HCT116 (cell line): ENCODE results near the gene TFAP2D. TPM values are rescaled to one million over a fixed set of nuclear protein-coding genes. Genes with fewer than 3 reads are reported as not detected.

Source experiments
- ATAC-seq: fragments of 200-7000 bp; cut with Tn5 transposase; 2 replicates; pipeline ENCODE4 v1.9.1; 2020; ENCODE audit warnings: mild to moderate bottlenecking, moderate library complexity
- BruUV-seq: library from RNA; stranded (reverse); fragments of 400-500 nt; replicated peaks from 2 replicates; lab custom pipeline; 2021; lab: Mats Ljungman, UMichigan
- CTCF ChIA-PET: fragments of 300-600 bp; sonication (Branson Sonifier 250); formaldehyde crosslinking; loops from one replicate; lab custom pipeline; 2021; ENCODE audit warnings: antibody characterized with exemption; lab: Charles Lee
- POLR2A ChIA-PET: fragments of 300-600, 350-600 bp; sonication (Branson Sonifier 250); formaldehyde crosslinking; loops from one replicate; lab custom pipeline; 2021; ENCODE audit warnings: antibody characterized with exemption; lab: Charles Lee
- RAD21 ChIA-PET, 2 experiments: fragments of 300-600 bp; sonication (Branson Sonifier 250); formaldehyde crosslinking; loops; one replicate each; lab custom pipeline; 2023; ENCODE audit warnings: low total read pairs in 2 of 2; ENCODE audit not compliant: uncharacterized antibody in 2 of 2, unreplicated experiment in 2 of 2, low non-redundant PET in 1 of 2; lab: Charles Lee
- DNase-seq: peaks from one replicate; pipeline ENCODE4 v3.0.0-alpha.2; 2010; ENCODE audit warnings: low read depth, low spot score
- H2AFZ ChIP-seq: fragments of 200-600 bp; shearing (Covaris generic), sonication (generic); 2 replicates; pipeline ENCODE4 v1.6.1; 2017; ENCODE audit warnings: low read depth, mixed run types, mixed read lengths, antibody characterized with exemption, low read length; ENCODE audit not compliant: poor library complexity, severe bottlenecking
- H3K27ac ChIP-seq: 2 replicates; pipeline ENCODE4 v1.5.1; 2012; ENCODE audit warnings: low read depth, low read length
- H3K27me3 ChIP-seq: fragments of 200-600 bp; sonication (generic); 2 replicates; pipeline ENCODE4 v1.6.1; 2016; ENCODE audit warnings: mixed run types, low read length, mixed read lengths; ENCODE audit not compliant: insufficient read depth
- H3K36me3 ChIP-seq, 2 experiments: fragments of 200-500 bp in 1 of 2; fragments of 200-600 bp in 1 of 2; sonication (Bioruptor generic) in 1 of 2; sonication (generic) in 1 of 2; 2 replicates each; pipeline versions ENCODE4 v1.5.1 to v1.6.1; 2014 to 2016; ENCODE audit warnings: low read length in 2 of 2, inconsistent platforms in 1 of 2, mixed read lengths in 1 of 2, mixed run types in 1 of 2; ENCODE audit not compliant: insufficient read depth in 2 of 2, control insufficient read depth in 1 of 2
- H3K4me1 ChIP-seq, 2 experiments: fragments of 200-600 bp in 1 of 2; sonication (generic) in 1 of 2; 2 replicates each; pipeline versions ENCODE4 v1.5.1 to v1.6.1; 2012 to 2017; ENCODE audit warnings: low read length in 2 of 2, inconsistent platforms in 1 of 2, mild to moderate bottlenecking in 1 of 2, mixed read lengths in 1 of 2, mixed run types in 1 of 2, moderate library complexity in 1 of 2; ENCODE audit not compliant: insufficient read depth in 2 of 2, control insufficient read depth in 1 of 2
- H3K4me2 ChIP-seq: fragments of 200-600 bp; sonication (generic); 2 replicates; pipeline ENCODE4 v1.6.1; 2017; ENCODE audit warnings: mixed run types, low read length, mixed read lengths
- H3K4me3 ChIP-seq, 2 experiments: fragments of 200-600 bp in 1 of 2; sonication (generic) in 1 of 2; replicated peaks in 1 of 2; 2 replicates each; pipeline ENCODE4 v1.5.1; 2011 to 2016; ENCODE audit warnings: low read length in 2 of 2, control low read depth in 1 of 2, low read depth in 1 of 2, mild to moderate bottlenecking in 1 of 2, mixed read lengths in 1 of 2, mixed run types in 1 of 2
- H3K79me2 ChIP-seq: fragments of 200-600 bp; sonication (generic); 2 replicates; pipeline ENCODE4 v1.6.1; 2017; ENCODE audit warnings: mild to moderate bottlenecking, mixed run types, low read length, moderate library complexity, mixed read lengths; ENCODE audit not compliant: insufficient read depth
- H3K9ac ChIP-seq: fragments of 200-600 bp; sonication (generic); 2 replicates; pipeline ENCODE4 v1.6.1; 2016; ENCODE audit warnings: low read length, mixed read lengths
- H3K9me2 ChIP-seq: fragments of 200-600 bp; sonication (generic), shearing (Covaris generic); 2 replicates; pipeline ENCODE4 v1.6.1; 2017; ENCODE audit warnings: mixed run types, mild to moderate bottlenecking, moderate library complexity; ENCODE audit not compliant: insufficient read depth
- H3K9me3 ChIP-seq, 2 experiments: fragments of 200-500 bp in 1 of 2; fragments of 200-600 bp in 1 of 2; sonication (Bioruptor generic) in 1 of 2; sonication (generic) in 1 of 2; 2 replicates each; pipeline ENCODE4 v1.6.1; 2014 to 2017; ENCODE audit warnings: low read length in 2 of 2, mixed read lengths in 2 of 2, inconsistent platforms in 1 of 2, low read depth in 1 of 2, mild to moderate bottlenecking in 1 of 2, mixed run types in 1 of 2, moderate library complexity in 1 of 2; ENCODE audit not compliant: control insufficient read depth in 1 of 2, insufficient read depth in 1 of 2
- H4K20me1 ChIP-seq: fragments of 200-600 bp; sonication (generic), shearing (Covaris generic); 2 replicates; pipeline ENCODE4 v1.6.1; 2017; ENCODE audit warnings: mixed run types, mild to moderate bottlenecking, moderate library complexity; ENCODE audit not compliant: insufficient read depth
- ATF3 ChIP-seq: IDR thresholded peaks from 2 replicates; pipeline ENCODE4 v1.6.1; 2012
- CBX3 ChIP-seq: IDR thresholded peaks from 2 replicates; pipeline ENCODE4 v1.6.1; 2012; ENCODE audit warnings: low read depth
- CEBPB ChIP-seq: IDR thresholded peaks from 2 replicates; pipeline ENCODE4 v1.6.1; 2012; ENCODE audit warnings: low read depth
- CTCF ChIP-seq, 3 experiments: fragments of 200-600 bp in 1 of 3; sonication (generic) in 1 of 3; IDR thresholded peaks in 2 of 3; conservative IDR thresholded peaks in 1 of 3; 2 replicates each; pipeline ENCODE4 v1.5.1; 2012 to 2017; ENCODE audit warnings: low read depth in 2 of 3, low read length in 2 of 3, antibody characterized with exemption in 1 of 3, borderline replicate concordance in 1 of 3, control low read depth in 1 of 3, mild to moderate bottlenecking in 1 of 3, mixed read lengths in 1 of 3, mixed run types in 1 of 3, moderate library complexity in 1 of 3; ENCODE audit not compliant: insufficient read depth in 1 of 3
- EGR1 ChIP-seq: IDR thresholded peaks from 2 replicates; pipeline ENCODE4 v1.6.1; 2012; ENCODE audit warnings: low read depth
- ELF1 ChIP-seq: IDR thresholded peaks from 2 replicates; pipeline ENCODE4 v1.6.1; 2012; ENCODE audit warnings: low read depth, borderline replicate concordance
- EZH2 ChIP-seq: fragments of 200-600 bp; sonication (generic); IDR thresholded peaks from 2 replicates; pipeline ENCODE4 v1.6.1; 2017; ENCODE audit warnings: antibody characterized with exemption, mixed run types
- EZH2phosphoT487 ChIP-seq: fragments of 200-600 bp; IDR thresholded peaks from 2 replicates; pipeline ENCODE4 v1.6.1; 2018; ENCODE audit warnings: antibody characterized with exemption, borderline replicate concordance
- FOSL1 ChIP-seq: IDR thresholded peaks from 2 replicates; pipeline ENCODE4 v1.6.1; 2012; ENCODE audit warnings: low read depth
- JUND ChIP-seq: IDR thresholded peaks from 2 replicates; pipeline ENCODE4 v1.6.1; 2012
- MAX ChIP-seq: IDR thresholded peaks from 2 replicates; pipeline ENCODE4 v1.6.1; 2012
- POLR2AphosphoS5 ChIP-seq: IDR thresholded peaks from 2 replicates; pipeline ENCODE4 v1.6.1; 2011; ENCODE audit warnings: mild to moderate bottlenecking, low read depth, low read length, moderate library complexity
- RAD21 ChIP-seq: IDR thresholded peaks from 2 replicates; pipeline ENCODE4 v1.6.1; 2012; ENCODE audit warnings: low read depth, mild to moderate bottlenecking
- SIN3A ChIP-seq: IDR thresholded peaks from 2 replicates; pipeline ENCODE4 v1.6.1; 2012; ENCODE audit warnings: low read depth
- SRF ChIP-seq: IDR thresholded peaks from 2 replicates; pipeline ENCODE4 v1.6.1; 2012; ENCODE audit warnings: low read depth
- TCF7L2 ChIP-seq: IDR thresholded peaks from 2 replicates; pipeline ENCODE4 v1.7.0; 2011; ENCODE audit warnings: borderline replicate concordance, inconsistent platforms; ENCODE audit not compliant: insufficient read depth, insufficient read length; ENCODE audit errors: extremely low read depth
- YY1 ChIP-seq: IDR thresholded peaks from 2 replicates; pipeline ENCODE4 v1.6.1; 2011; ENCODE audit warnings: low read length, low read depth, moderate library complexity, mild to moderate bottlenecking; ENCODE audit not compliant: insufficient replicate concordance; ENCODE audit errors: extremely low read depth
- ZBTB33 ChIP-seq: IDR thresholded peaks from 2 replicates; pipeline ENCODE4 v1.6.1; 2011; ENCODE audit warnings: mild to moderate bottlenecking, low read length, moderate library complexity; ENCODE audit not compliant: insufficient replicate concordance; ENCODE audit errors: extremely low read depth
- ZFX ChIP-seq: fragments of 450-650 bp; IDR thresholded peaks from 2 replicates; pipeline ENCODE4 v1.6.1; 2017
- ZNF274 ChIP-seq: fragments of 200-500 bp; sonication (Bioruptor generic); IDR thresholded peaks from 2 replicates; pipeline ENCODE4 v1.6.1; 2014; ENCODE audit warnings: mild to moderate bottlenecking, low read depth, low read length, inconsistent platforms
- intact Hi-C: fragments of 100-400 bp; cut with micrococcal nuclease; formaldehyde crosslinking; loops from 2 replicates; pipeline ENCODE4 v1.10.0; 2022
- total RNA-seq: library from RNA; stranded (reverse); gene quantifications from one replicate; pipeline ENCODE4 v1.2.1, GENCODE V29; 2021; ENCODE audit not compliant: unreplicated experiment

Gene TFAP2D
- total RNA-seq, 1 experiment from 2014 or later: not detected

- ATAC-seq (no peak), DNase-seq (no peak)
- no peaks in the 10 kb centered on the region for H3K36me3 ChIP-seq
- H3K4me2 ChIP-seq: no peak overlapping the region
- no peaks in the 10 kb centered on the region for H3K9me2 ChIP-seq
- H4K20me1 ChIP-seq: no peaks in the 10 kb centered on the region
- BruUV-seq: no TSS peak
- CTCF ChIA-PET: no interaction called here
- peaks cover 3 to 12% of the 10 kb centered on the region in 2 experiments; a peak in 2 of 4 replicates for H3K9me3 ChIP-seq
- POLR2A ChIA-PET: no interaction called here
- H3K9ac ChIP-seq: no peak overlapping the region
- no peaks in the 10 kb centered on the region for H3K27me3 ChIP-seq
- RAD21 ChIA-PET: no interaction called here
- no peaks in the 10 kb centered on the region for H3K79me2 ChIP-seq
- no peak for TF ChIP-seq ZNF274
- no peak for TF ChIP-seq TCF7L2
- TF ChIP-seq EZH2: no peak
- no peak for TF ChIP-seq ATF3
- no peak for TF ChIP-seq FOSL1
- TF ChIP-seq CEBPB: no peak
- TF ChIP-seq JUND: no peak
- no peak for TF ChIP-seq SRF
- no peak for TF ChIP-seq ZFX
- no peak for TF ChIP-seq ELF1
- no peak for TF ChIP-seq YY1
- TF ChIP-seq MAX: no peak
- TF ChIP-seq EGR1: no peak
- TF ChIP-seq ZBTB33: no peak
- no peak for TF ChIP-seq POLR2AphosphoS5
- no peak for TF ChIP-seq CTCF (IDR thresholded peaks at IDR 0.05 in 2 of 3, conservative IDR thresholded peaks at IDR 0.05 in 1 of 3; ENCODE audit: borderline replicate concordance in 1 of 3, insufficient read depth in 1 of 3, low read depth in 2 of 3, low read length in 2 of 3)
- no peak for TF ChIP-seq EZH2phosphoT487
- TF ChIP-seq RAD21: no peak
- no peak for TF ChIP-seq CBX3
- no peak for TF ChIP-seq SIN3A
- no peak overlapping the region for H3K4me3 ChIP-seq
- intact Hi-C loops: no loop called here
- H3K4me1 ChIP-seq: no peaks in the 10 kb centered on the region
- no peak overlapping the region for H2AFZ ChIP-seq
- no peak overlapping the region for H3K27ac ChIP-seq
Measured at GRCh38 chr6:50717734-50718457, 4.6 kb downstream of the TFAP2D start.
